Measurements from ENCODE around the gene ARL5C.

- TF ChIP-seq CTCF (IDR thresholded peaks at IDR 0.05; ENCODE audit: poor library complexity, severe bottlenecking) (peak; percentile 62), REST (IDR thresholded peaks at IDR 0.05; ENCODE audit: borderline replicate concordance) (no peak), TAF1 (IDR thresholded peaks at IDR 0.05; ENCODE audit: low read depth) (no peak), SMC3 (conservative IDR thresholded peaks at IDR 0.05; ENCODE audit: poor library complexity) (peak; percentile 44), POLR2AphosphoS5 (IDR thresholded peaks at IDR 0.05) (no peak)
These were observed 9.1 kb upstream of the ARL5C start for GRCh38 chr17:39174920-39175694.
